Left lobe of liver (tissue), 2 donors: ENCODE measurements around the gene ZBTB38. TPM values are rescaled to one million over a fixed set of nuclear protein-coding genes. Genes with fewer than 3 reads are reported as not detected.

ENCODE experiments used
- ATAC-seq: fragments of 200-7000 bp; cut with Tn5 transposase; one replicate; pipeline ENCODE4 v1.9.1; 2020; ENCODE audit warnings: mild to moderate bottlenecking, moderate library complexity
- DNase-seq: peaks from one replicate; pipeline ENCODE4 v3.0.0-alpha.2; 2020; ENCODE audit warnings: low spot score
- total RNA-seq: library from RNA; stranded (reverse); gene quantifications from one replicate; pipeline ENCODE4 v1.2.1, GENCODE V29; 2021
- donor health status: DM: no; HTN: no; CAD: no; lungs with moderate emphysema.
- donor health status: DM: no; HTN: yes; CAD: no.

Gene ZBTB38
- total RNA-seq, 1 donor from 2014 or later: 26.6 TPM

DNA sequence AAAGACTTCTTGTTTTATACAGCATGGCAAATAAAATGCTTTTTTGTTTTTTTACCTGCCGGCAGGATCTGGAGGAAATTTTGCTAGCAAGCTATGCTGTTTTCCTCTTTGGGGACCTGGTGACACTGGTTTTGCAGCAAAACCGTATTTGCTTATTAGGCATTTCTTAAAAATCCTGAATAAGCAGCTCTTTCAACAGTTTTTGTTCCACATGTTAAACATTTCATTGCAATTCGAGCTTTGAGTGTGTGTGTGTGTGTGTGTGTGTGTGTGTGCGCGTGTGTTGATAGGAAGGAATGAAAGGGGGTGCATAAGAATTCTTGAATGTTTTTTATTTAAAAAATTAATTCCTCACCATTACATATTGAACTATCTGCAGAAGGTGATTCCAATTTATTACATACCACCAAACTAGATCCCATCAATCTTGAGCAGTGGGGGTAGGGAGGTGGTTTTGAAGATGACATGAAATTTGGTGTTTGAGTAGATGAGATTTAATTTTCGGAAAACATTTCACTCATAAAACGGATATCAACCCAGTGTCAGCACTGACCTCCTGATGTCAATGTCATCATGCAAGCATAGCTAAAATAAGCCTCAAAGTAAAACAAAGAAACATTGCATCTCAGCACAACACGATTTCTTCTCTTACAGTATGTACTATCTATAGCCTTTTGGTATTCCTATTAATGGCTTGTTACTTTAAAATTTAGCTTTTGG, 17.3 kb downstream of the ZBTB38 start:
- DNase-seq (no peak), ATAC-seq (peak; percentile 19)

DNA sequence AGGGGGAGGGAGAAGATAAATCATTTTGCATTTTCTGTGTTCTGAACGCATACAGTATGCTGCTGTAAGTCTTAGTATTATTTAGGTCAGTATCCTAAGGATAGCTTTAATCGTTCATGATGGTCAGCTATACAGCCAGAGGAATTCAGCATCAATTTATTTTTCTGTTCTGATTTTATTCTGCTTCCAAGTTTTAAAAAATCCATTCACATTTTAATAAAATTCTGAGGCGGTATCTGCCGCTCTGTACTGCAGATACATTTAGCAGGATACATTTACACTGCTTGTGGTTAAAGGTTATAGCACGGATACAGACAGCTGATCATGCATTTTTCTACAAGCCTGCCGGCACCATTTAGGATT, 17.8 kb downstream of the ZBTB38 start:
- ATAC-seq (no peak), DNase-seq (no peak)

DNA sequence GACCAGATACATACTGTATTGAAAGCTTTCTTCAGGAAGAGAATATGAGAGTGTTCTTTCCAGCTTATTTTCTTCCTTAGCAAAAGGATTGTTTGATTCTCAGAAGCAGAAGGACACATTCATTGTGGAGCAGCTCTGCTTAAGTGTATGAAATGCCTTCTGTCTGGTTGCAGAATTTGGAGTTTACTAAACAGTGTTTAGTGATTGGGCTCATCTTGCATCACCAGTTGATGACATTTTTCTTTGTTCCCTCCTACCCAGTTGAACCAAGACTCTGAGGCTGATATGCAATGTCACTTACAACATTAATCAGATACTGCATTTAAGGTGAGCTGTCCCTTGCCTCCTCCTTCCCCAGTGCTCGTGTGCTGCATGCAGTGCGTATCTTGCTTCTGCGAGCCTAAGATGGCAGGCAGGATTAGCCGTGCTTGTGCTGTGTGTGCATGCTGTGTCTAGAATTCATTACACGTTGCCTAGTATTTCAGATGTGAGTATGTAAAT, 18.4 kb downstream of the ZBTB38 start:
- ATAC-seq (no peak), DNase-seq (no peak)

DNA sequence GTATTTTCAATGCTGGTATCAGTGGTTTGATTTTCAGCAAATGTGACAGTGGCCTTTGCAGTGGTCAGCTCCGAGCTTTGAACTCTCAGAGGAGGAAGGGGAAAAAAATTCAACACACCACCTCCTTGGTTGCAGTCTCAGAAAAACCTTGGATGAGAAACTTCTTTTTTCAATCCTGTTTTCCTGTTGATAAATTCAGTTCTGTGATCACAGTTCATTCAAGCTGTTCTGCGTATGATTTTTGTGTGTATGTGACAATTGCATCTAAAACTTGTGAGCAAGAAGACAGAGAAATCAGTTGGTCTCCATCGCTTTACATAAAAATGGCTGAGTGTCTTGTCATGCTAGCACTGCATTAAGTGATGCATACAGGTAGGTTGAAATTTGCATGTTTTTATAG, 19.2 kb downstream of the ZBTB38 start:
- DNase-seq: no peak

DNA sequence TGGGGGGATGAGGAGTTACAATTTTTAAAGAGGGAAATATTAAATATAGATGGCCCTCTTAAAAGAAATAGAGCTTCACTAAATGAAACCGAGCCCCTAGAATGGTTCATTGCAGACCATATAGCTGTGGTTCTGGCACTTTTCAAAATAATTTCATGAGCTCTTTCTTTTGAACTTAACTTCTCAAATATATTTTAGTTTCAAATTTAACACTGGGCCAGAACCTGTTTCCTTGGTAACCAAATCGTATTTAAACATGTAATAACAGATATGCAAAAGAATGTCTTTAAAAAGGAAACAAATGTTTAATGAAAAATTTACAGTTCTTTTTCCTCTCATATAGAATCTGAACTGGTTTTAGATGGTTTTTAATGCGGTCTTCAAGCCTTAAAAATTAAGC, 20.1 kb downstream of the ZBTB38 start:
- DNase-seq (no peak), ATAC-seq (no peak)

More for the DNA sequence above, 19.2 kb downstream of the ZBTB38 start:
- ATAC-seq: no peak

DNA sequence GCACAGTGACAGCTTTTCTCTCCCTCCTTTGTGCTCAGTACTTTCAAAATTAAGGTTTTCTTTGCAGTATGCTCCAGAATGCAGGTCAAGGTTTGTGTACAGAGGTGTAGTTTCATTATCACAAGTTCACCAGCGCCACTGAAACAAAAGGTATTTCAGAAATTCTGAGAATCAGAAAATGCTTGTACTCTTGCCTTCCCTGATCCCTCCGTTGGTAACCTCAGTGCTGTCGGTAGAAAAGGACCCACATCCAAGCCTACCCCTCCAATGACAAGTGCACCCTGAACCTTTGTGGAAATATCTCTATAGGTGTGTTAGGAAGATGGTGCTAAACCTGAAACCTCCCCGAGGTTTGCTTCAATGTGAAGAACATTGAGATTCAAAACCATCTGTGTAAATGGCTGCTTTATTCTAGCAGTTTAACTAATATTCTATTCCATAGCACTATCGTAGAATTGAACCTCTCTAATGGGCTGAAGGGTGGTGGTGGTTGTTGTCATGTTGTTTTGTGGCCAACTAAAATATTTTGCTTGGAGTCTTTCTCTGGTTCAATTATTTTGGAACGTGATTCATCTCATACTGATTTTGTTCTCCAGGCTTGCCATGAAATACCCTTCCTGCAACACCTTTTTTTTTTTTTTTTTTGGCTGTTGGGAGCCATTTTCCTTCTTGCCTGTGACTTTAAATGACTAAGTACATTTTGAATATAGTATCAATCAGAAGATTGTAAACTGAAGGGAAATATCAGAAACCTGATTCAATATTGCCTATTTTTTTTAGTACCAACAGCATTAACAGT, 20.7 kb downstream of the ZBTB38 start:
- ATAC-seq: peak; percentile 82
- DNase-seq: no peak

DNA sequence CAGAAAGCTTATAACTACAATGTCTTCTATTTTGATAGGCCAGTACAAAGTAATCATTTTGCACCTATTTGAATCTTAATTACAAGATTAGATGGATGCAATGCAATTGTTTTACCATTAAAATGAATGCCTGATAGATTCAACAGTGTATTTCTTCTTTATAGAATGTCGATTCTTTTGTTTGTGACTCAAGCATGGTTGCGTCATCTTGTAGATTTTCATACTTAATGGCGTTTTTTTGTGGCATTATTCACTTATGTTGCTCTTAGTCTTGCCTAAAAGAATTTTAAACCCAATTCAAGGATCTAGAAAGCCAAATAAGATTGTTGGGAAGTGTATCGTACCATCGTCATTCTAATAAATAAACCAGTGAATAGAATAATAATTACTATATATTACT, 21.4 kb downstream of the ZBTB38 start:
- DNase-seq: no peak
- ATAC-seq: no peak

DNA sequence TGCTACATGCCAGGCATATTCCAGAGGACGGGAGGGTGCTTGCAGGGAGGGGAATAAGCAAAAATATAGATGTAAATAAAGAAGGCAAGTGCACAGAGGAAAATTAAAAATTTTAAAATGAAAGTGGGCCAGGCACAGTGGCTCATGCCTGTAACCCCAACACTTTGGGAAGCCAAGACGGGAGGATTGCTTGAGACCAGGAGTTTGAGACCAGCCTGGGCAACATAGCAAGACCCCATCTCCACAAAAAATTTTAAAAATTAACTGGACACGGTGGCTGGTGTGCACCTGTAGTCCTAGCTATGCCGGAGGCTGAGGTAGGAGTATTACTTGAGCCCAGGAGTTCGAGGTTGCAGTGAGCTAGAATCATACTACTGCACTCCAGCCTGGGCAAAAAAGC, 22.4 kb downstream of the ZBTB38 start:
- ATAC-seq (no peak), DNase-seq (no peak)

DNA sequence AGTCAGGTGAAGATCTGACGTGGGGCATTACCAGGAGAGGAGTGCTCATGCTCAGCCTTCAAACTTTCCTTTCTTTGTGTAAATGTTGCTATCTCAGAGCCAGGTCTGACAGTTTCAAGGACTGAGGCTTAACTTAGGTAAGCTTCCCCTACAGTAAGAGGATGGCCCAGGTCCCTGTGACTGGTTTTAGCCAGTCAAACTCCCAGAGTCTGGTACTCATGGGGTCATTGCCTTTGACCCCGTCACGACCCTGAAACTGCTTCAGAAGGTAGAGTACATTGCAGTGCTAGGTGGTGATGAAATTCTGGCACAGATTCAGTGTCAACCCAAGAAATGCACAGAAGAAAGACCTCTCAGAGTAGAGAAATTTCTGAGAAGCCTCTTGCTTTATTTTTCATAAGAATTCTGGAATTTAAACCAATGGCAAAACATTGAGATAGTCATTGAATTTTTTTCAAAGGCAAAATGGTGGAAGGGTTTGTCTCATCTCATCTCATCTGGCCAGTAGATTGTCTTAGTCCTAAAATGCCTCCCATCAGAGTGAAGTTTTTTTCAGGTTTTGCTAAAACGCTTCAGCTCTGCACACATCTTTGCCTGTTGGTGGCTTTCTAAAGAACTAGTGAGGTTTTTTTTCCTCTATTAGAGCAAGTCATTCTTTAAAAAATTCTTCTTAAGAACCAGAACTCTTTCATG, 23.1 kb downstream of the ZBTB38 start:
- no peak for DNase-seq

DNA sequence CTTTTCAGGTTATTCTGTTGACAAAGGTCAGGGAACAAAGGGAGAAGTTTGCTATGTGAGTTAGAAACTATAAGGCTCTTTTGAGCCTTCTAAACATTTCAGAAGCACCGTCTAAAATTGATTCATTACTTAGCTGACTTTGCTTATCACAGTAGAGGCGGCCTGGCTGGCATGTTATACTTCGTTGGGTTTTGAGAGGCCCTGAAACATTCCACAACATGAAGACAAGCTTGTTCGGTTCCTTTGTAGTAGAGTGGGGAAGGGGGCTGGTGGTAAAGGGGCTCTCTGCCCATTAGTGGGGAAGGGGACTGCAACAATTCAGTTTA, 23.6 kb downstream of the ZBTB38 start:
- DNase-seq: no peak
- no peak for ATAC-seq

More for the DNA sequence above, 23.1 kb downstream of the ZBTB38 start:
- peak; percentile 37 for ATAC-seq

DNA sequence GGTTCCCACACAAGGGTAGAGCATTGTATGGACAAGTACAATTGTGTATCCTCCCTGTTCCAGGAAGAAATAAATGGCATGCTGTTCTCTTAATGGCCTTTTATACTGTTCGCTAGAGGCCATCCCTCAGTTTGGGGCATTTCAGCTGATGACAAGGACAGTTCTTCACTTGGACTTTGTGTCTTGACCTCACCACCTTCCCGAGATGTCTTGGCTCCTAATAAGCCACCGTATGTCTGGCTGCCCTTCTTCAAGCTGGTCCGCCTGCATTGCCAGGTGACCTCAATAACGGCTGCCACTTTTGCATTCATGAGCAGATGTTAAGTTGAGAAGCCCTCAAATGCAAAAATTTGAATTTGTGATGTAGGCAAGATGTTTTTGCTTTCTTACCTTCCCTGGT, 24.1 kb downstream of the ZBTB38 start:
- DNase-seq: no peak
- ATAC-seq: no peak

DNA sequence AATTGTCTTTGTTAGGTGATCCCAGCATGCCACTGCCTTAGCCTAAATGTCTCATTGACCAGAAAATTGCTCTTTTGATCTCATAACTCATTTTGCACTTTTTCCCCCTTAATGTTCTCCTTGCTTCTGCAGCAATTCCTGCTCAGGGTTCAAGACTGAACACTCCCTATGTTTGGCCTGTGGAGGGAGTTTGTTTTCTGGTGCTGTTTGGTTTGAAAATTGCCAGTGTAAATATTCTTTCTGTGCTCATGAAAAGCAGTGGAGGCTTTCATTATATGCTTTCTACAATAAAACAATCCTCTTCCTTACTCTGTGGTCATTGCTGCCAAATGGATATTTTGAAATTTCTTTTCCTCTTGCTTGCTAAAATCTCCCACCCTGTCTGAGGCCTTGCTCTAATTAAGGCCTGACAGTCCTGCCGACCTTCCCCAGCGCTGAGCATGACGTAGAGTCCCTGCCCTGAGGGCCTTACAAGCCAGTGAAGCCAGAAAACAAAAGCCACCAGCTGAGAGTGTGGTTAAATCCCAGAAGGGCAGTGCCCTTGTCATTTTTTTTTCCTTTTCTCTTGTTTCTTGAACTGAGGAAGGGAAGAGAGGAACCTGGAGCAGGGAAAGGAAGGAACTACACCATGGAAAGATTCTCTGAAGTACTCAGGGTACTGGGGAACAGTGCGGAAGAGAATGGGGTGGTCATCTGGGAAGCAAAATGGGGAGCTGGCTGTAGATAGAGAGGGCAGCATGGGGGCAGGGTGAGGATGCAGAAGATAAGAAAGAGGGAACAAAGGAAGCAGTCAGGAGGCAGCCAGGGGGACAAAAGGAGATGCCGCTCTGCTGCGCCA, 24.8 kb downstream of the ZBTB38 start:
- DNase-seq: no peak

DNA sequence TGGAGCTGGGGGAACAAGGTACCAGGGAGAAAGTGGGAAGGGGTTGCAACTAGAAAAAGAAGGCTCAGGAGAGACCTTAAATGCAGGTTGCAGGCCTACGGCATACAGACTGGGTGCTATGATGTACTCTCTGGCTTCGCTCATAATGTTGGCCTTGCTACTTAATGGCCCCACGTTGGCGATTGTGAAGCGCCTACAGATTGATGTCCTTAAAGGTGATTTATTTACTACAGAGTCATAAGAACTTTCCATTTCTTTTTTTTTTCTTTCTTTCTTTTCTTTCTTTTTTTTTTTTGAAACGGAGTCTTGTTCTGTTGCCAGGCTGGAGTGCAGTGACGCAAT, 25.4 kb downstream of the ZBTB38 start:
- DNase-seq (no peak), ATAC-seq (no peak)

More for the DNA sequence above, 24.8 kb downstream of the ZBTB38 start:
- no peak for ATAC-seq

DNA sequence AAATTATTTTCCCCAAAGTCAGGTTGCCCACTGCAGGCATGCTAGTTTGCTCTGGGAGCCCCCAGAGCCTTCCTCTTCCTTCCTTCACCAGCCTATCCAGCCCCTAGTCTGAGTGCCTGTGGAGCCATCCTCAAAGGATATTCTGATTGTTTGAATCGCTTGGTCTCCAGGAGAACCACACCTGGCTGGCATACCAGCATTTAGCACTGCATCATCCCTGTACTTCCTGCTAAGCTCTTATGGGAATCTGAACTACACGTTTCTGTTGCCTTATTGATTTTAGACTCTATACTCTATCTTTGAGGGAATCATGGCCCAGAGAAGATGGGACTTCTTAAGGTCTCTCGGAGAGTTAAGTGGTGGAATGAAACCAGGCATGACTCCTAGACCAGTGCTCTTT, 26.3 kb downstream of the ZBTB38 start:
- DNase-seq (no peak), ATAC-seq (no peak)

DNA sequence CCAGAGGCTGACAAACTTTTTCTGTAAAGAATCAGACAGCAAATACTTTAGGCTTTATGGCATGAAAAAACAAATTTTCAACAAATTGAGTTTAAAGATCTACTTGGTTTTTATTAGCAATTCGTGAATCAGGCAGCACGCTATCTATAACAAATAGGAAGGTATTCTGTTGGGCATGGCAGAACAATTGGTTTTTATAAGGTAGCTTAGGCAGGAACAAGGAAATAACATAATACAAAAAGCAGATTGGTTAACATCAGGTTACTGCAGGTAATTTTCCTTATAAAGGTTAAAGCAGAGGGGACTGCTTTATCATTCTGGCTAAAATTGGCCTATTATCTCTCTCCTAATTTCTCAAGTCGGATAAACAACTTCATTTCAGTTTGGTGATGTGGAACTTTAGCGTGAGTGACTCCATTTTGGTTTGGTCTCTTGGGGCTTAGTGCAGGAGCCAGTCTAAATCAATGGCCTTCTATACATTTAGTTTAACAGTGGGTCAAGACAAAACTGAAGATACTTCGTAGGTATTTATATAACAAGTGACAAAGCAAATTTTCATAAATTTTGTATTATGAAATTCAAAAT, 26.8 kb downstream of the ZBTB38 start:
- DNase-seq (no peak), ATAC-seq (no peak)

DNA sequence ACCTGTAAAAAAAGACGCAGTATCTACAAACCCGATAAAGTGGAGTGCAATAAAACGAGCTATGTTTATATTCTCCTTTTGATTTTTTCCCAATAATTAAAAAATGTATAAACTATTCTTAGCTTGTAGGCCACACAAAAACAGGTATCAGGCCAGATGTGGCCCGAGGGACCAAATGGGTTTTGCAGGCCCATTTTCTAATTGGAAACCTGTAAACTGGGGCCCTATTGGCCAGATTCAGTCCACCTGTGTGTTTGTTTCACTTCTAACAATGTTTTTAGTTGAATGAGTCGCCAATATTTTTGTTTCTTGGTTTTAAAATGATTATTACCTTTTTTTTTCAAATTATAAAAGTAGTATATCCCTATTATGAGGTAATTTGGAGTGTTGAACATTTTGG, 29.7 kb downstream of the ZBTB38 start:
- ATAC-seq (no peak), DNase-seq (no peak)

DNA sequence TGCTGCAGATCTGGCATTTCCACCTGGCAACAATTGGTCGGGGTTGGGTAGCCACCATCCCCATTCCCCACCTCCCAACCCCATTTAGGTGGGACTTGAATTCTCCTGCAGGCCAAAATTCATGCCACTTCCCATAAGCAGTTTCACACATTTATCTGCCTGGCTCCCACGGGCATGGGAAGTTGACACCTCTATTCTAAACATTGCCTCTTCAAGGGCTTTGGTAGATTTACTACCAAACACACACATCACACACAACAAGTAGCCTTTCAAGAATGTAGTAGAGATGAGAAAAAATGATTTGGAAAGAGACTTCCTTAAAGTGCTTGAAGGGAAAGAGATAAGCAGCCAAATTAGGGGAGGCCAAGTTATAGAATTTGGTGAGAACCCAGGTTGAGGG, 30.9 kb downstream of the ZBTB38 start:
- ATAC-seq (no peak), DNase-seq (no peak)

DNA sequence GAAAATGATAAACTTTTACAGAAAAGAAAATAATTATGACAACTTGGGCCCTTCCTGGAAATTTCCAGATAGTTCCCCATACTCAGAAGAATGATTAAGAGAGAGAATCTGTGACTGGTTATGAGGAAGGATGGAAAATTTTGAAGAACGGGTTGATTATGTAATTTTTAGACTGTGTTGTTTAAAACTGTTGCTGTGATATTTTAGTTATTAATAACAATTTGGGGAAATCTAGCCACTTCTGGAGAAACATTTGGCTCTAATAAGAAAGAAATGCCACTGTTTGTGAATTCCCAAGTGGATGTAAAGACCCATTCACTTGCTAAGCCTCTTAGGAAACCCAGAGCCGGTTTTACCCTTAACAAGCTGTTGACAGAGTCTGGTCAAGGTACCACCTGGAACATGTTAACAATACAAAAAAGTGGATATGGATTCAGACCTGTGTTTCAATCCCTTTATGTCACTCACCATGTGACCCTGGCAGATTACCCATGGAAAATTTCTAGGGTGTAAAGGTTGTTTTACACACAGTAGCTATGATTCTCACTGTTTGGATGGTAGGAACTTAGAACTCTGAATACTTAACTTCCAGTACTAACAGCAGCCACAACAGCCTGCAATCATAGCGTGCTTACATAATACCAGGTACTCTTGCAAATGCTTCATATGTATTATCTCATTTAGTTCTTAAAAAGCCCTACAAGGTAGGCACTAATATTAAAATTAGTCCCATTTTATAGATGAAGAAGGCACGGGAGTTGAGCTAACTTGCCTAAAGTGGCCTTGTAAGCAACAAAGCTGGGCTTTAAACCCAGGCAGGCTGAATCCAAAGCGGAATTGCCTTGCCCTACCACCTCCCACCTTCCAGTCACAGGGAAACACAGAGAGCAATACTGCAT, 32.0 kb downstream of the ZBTB38 start:
- ATAC-seq (peak; percentile 57), DNase-seq (no peak)

DNA sequence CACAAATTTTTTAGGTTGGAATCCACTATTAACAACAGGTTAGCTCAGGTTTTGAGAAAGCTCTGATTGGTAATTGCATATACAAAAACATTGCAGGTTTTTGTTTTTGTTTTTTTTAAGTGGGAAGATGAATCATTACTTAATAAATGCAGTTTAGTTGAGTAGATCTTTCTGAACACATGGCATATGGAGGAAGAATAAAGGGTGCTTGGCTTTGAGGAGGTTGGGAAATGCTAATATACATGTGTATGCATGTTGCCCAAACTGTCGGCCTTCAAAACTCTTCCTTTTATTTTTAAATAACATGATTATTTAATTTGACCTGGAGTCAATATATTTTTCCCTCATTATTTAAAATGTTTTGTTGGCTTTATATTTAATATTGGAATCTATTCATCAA, 32.8 kb downstream of the ZBTB38 start:
- ATAC-seq (no peak), DNase-seq (no peak)
